Gastrocnemius medialis (tissue), 4 donors: ENCODE results near the gene RAB43.
"Not testable (repeated sequence)": the region's sequence is repeated elsewhere in the genome, so short reads cannot be mapped to it uniquely, and the experiment has no call there.

Experiments used
- CTCF ChIP-seq, 5 experiments: fragments of 450-650 bp in 3 of 5; fragments of 200-600 bp in 2 of 5; sonication (generic) in 2 of 5; IDR thresholded peaks in 4 of 5; conservative IDR thresholded peaks in 1 of 5; 1 replicate in 4 of 5; 2 replicates in 1 of 5; pipeline ENCODE4 v1.5.1; 2016 to 2019; ENCODE audit warnings: antibody characterized with exemption in 5 of 5, mild to moderate bottlenecking in 3 of 5, moderate library complexity in 3 of 5
- POLR2A ChIP-seq, 2 donors: fragments of 450-650 bp; IDR thresholded peaks; one replicate each; pipeline ENCODE4 v1.6.1; 2017; ENCODE audit warnings: antibody characterized with exemption in 2 of 2, mild to moderate bottlenecking in 2 of 2, moderate library complexity in 2 of 2

GRCh38 chr3:129141011-129141410 lies 19.4 kb upstream of the RAB43 start:
- TF ChIP-seq POLR2A (IDR thresholded peaks at IDR 0.05); CTCF (IDR thresholded peaks at IDR 0.05 in 4 of 5, conservative IDR thresholded peaks at IDR 0.05 in 1 of 5): not testable (repeated sequence)
